Esophagus (tissue), 2 donors: ENCODE data around the gene TECR. TPM values are rescaled to one million over a fixed set of nuclear protein-coding genes. Genes with fewer than 3 reads are reported as not detected.
A peak's percentile ranks its signal among the peaks of the same experiment; 100 is the strongest.
"Not testable (repeated sequence)": the region's sequence is repeated elsewhere in the genome, so short reads cannot be mapped to it uniquely, and the experiment has no call there.

Experiments
- H3K27ac ChIP-seq, 2 donors: one replicate each; pipeline ENCODE4 v1.5.1; 2013; ENCODE audit warnings: low read depth in 2 of 2, mild to moderate bottlenecking in 2 of 2, inconsistent platforms in 1 of 2, low read length in 1 of 2, moderate library complexity in 1 of 2
- H3K27me3 ChIP-seq, 2 donors: one replicate each; pipeline ENCODE4 v1.6.1; 2013; ENCODE audit warnings: low read length in 2 of 2, control low read depth in 1 of 2, mild to moderate bottlenecking in 1 of 2; ENCODE audit not compliant: insufficient read depth in 2 of 2, control insufficient read depth in 1 of 2
- H3K36me3 ChIP-seq, 2 donors: one replicate each; pipeline ENCODE4 v1.6.1; 2013; ENCODE audit warnings: low read length in 1 of 2; ENCODE audit not compliant: control insufficient read depth in 2 of 2, insufficient read depth in 2 of 2
- H3K4me1 ChIP-seq, 2 donors: one replicate each; pipeline ENCODE4 v1.6.1; 2013; ENCODE audit warnings: low read length in 1 of 2; ENCODE audit not compliant: control insufficient read depth in 2 of 2, insufficient read depth in 2 of 2
- H3K4me3 ChIP-seq, 2 donors: one replicate each; pipeline ENCODE4 v1.5.1; 2013; ENCODE audit warnings: low read length in 2 of 2, mild to moderate bottlenecking in 2 of 2, low read depth in 1 of 2, moderate library complexity in 1 of 2
- H3K9me3 ChIP-seq, 2 donors: one replicate each; pipeline ENCODE4 v1.6.1; 2013; ENCODE audit warnings: mild to moderate bottlenecking in 2 of 2, low read depth in 1 of 2, low read length in 1 of 2, moderate library complexity in 1 of 2; ENCODE audit not compliant: control insufficient read depth in 2 of 2, insufficient read depth in 1 of 2
- WGBS, 2 donors: extraction: QIAGEN DNeasy Blood & Tissue Kit; methylation state at CpG; one replicate each; pipeline ENCODE4 v1.1.7; 2013; 5-methylcytosine and 5-hydroxymethylcytosine counted together
- polyA plus RNA-seq, 2 donors: library from polyadenylated mRNA; stranded (reverse); fragments of 200-250 nt; gene quantifications; one replicate each; pipeline ENCODE4 v1.2.3, GENCODE V29; 2013
- donor health status: healthy with polysubstance abuse.
- donor health status: Bipolar disorder and iron deficiency.

TECR gene
- polyA plus RNA-seq, 2 donors = 362 to 444 TPM

GRCh38 chr19:14495672-14496028 is 33.7 kb upstream of the TECR start:
- no peaks in the 10 kb centered on the region for H3K27me3 ChIP-seq
- peak overlapping the region; percentile 68 to 87 for H3K4me3 ChIP-seq
- H3K36me3 ChIP-seq = peaks cover 0 to 2% of the 10 kb centered on the region in 2 donors
- no peaks in the 10 kb centered on the region for H3K9me3 ChIP-seq
- H3K27ac ChIP-seq = peak overlapping the region; percentile 92 to 97
- peaks cover 0 to 12% of the 10 kb centered on the region in 2 donors for H3K4me1 ChIP-seq
- WGBS, 2 donors = 1 to 5% methylated on average over 7 to 28 of the region's 28 CpGs

- Histone ChIP-seq H3K27me3 (no peaks in the 10 kb centered on the region), H3K36me3 (peaks cover 0 to 2% of the 10 kb centered on the region in 2 donors), H3K27ac (peak within 1 kb of the TSS; percentile 92 to 97), H3K9me3 (no peaks in the 10 kb centered on the region), H3K4me3 (peak within 1 kb of the TSS; percentile 68 to 87), H3K4me1 (peaks cover 0 to 12% of the 10 kb centered on the region in 2 donors)
- 3% methylated on average over 55 to 71 of the region's 71 CpGs for WGBS, 2 donors
These were observed 33.2 kb upstream of the TECR start, which contains the start of gene GIPC1 for GRCh38 chr19:14496029-14496833. Gene GIPC1 (minus strand): TSS chr19:14496127. CDS start chr19:14482976, 13,151 bp downstream.

GRCh38 chr19:14496834-14497227 is 32.6 kb upstream of the TECR start:
- Histone ChIP-seq H3K9me3 (no peaks in the 10 kb centered on the region), H3K27me3 (no peaks in the 10 kb centered on the region), H3K4me3 (peak overlapping the region; percentile 30 to 87), H3K36me3 (no peaks in the 10 kb centered on the region), H3K27ac (peak overlapping the region; percentile 92 to 95), H3K4me1 (peaks cover 0 to 12% of the 10 kb centered on the region in 2 donors)
- 30 to 34% methylated on average over 7 of the region's 7 CpGs for WGBS, 2 donors

- peaks cover 0 to 12% of the 10 kb centered on the region in 2 donors for H3K4me1 ChIP-seq
- no peaks in the 10 kb centered on the region for H3K27me3 ChIP-seq
- H3K27ac ChIP-seq = peak overlapping the region; percentile 92 to 95
- no peaks in the 10 kb centered on the region for H3K9me3 ChIP-seq
- WGBS, 2 donors = 39 to 42% methylated on average over 6 of the region's 6 CpGs
- H3K36me3 ChIP-seq = no peaks in the 10 kb centered on the region
- no peak overlapping the region for H3K4me3 ChIP-seq
These were observed 32.0 kb upstream of the TECR start for GRCh38 chr19:14497228-14497921.

- H3K27ac ChIP-seq = no peak overlapping the region
- 76 to 78% methylated on average over 11 of the region's 11 CpGs for WGBS, 2 donors
These were observed 26.9 kb upstream of the TECR start for GRCh38 chr19:14502334-14503092.

GRCh38 chr19:14503285-14503684 is 26.1 kb upstream of the TECR start:
- 62 to 71% methylated on average over 1 of the region's 1 CpG for WGBS, 2 donors
- Histone ChIP-seq H3K4me1 (peaks cover 0 to 8% of the 10 kb centered on the region in 2 donors), H3K27ac (no peak overlapping the region)

More at GRCh38 chr19:14502334-14503092, 26.9 kb upstream of the TECR start:
- Histone ChIP-seq H3K4me1 (peaks cover 0 to 9% of the 10 kb centered on the region in 2 donors), H3K4me3 (no peak overlapping the region), H3K36me3 (no peaks in the 10 kb centered on the region), H3K9me3 (no peaks in the 10 kb centered on the region), H3K27me3 (no peaks in the 10 kb centered on the region)

GRCh38 chr19:14504575-14504974 is 24.8 kb upstream of the TECR start:
- not testable (repeated sequence) for H3K27me3 ChIP-seq, H3K9me3 ChIP-seq, H3K4me3 ChIP-seq, H3K36me3 ChIP-seq, H3K4me1 ChIP-seq
- peak overlapping the region; percentile 91 to 98 for H3K27ac ChIP-seq
- 86 to 91% methylated on average over 8 of the region's 8 CpGs for WGBS, 2 donors

More at GRCh38 chr19:14503285-14503684, 26.1 kb upstream of the TECR start:
- no peaks in the 10 kb centered on the region for H3K36me3 ChIP-seq
- no peak overlapping the region for H3K4me3 ChIP-seq
- no peaks in the 10 kb centered on the region for H3K27me3 ChIP-seq
- no peaks in the 10 kb centered on the region for H3K9me3 ChIP-seq

GRCh38 chr19:14505488-14506239 is 23.7 kb upstream of the TECR start:
- 32 to 39% methylated on average over 19 of the region's 19 CpGs for WGBS, 2 donors
- Histone ChIP-seq H3K4me3 (no peak overlapping the region), H3K9me3 (no peaks in the 10 kb centered on the region), H3K36me3 (no peaks in the 10 kb centered on the region), H3K27ac (peak overlapping the region; percentile 91 to 98), H3K4me1 (peaks cover 0 to 8% of the 10 kb centered on the region in 2 donors), H3K27me3 (no peaks in the 10 kb centered on the region)
